Measurements from ENCODE around the gene FOCAD.

GRCh38 chr9:20985851-20986600 is 302.0 kb downstream of the FOCAD start:
- TF ChIP-seq, protein P1, sequence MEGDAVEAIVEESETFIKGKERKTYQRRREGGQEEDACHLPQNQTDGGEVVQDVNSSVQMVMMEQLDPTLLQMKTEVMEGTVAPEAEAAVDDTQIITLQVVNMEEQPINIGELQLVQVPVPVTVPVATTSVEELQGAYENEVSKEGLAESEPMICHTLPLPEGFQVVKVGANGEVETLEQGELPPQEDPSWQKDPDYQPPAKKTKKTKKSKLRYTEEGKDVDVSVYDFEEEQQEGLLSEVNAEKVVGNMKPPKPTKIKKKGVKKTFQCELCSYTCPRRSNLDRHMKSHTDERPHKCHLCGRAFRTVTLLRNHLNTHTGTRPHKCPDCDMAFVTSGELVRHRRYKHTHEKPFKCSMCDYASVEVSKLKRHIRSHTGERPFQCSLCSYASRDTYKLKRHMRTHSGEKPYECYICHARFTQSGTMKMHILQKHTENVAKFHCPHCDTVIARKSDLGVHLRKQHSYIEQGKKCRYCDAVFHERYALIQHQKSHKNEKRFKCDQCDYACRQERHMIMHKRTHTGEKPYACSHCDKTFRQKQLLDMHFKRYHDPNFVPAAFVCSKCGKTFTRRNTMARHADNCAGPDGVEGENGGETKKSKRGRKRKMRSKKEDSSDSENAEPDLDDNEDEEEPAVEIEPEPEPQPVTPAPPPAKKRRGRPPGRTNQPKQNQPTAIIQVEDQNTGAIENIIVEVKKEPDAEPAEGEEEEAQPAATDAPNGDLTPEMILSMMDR (IDR thresholded peaks at IDR 0.05; ENCODE audit: low read length), result no peak
- no peak for TF ChIP-seq EZH2 (IDR thresholded peaks at IDR 0.05; ENCODE audit: borderline replicate concordance, low read length)
